ENCODE data around the gene OR7A5. TPM values are rescaled to one million over a fixed set of nuclear protein-coding genes. Genes with fewer than 3 reads are reported as not detected.

OR7A5 gene
- polyA plus RNA-seq, 1 donor from 2014 or later: not detected

DNA sequence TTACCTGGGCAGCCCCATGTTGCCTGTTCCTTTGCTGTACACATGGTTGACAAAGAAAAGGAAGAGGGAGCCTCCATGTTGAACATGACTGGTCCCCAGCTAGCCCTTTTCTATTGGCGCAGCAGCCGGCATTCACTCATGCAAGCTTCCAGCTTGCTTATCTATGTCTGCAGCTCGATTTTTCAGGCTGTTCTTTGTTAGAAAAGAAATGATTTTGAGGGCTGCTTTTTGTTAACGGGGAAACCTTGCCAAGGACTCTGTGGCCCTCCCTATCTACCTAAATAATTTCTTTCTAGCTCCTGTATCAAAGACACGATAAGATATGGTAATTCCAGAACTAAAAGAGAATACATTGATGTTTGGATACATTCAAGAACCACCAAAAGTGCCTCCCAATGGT is 36.2 kb downstream of the OR7A5 start:
- H3K9ac ChIP-seq (ENCODE audit: low read length): no peak overlapping the region
- H4K20me1 ChIP-seq (ENCODE audit: insufficient read depth): no peaks in the 10 kb centered on the region
- H3K79me2 ChIP-seq (replicated peaks; ENCODE audit: insufficient read depth, low read length): no peaks in the 10 kb centered on the region
- no peaks in the 10 kb centered on the region for H3K9me2 ChIP-seq (ENCODE audit: insufficient read depth, low read length)
- H3K27ac ChIP-seq (ENCODE audit: low read length): no peak overlapping the region
- H3K4me3 ChIP-seq (ENCODE audit: low read length): no peak overlapping the region
- no peaks in the 10 kb centered on the region for H3F3A ChIP-seq (ENCODE audit: insufficient read depth, low read length, poor library complexity, severe bottlenecking)
- no peaks in the 10 kb centered on the region for H3K36me3 ChIP-seq (ENCODE audit: insufficient read depth, low read length)
- H3K4me2 ChIP-seq (ENCODE audit: low read length): no peak overlapping the region
- no peak for TF ChIP-seq POLR2AphosphoS5 (IDR thresholded peaks at IDR 0.05)
- TF ChIP-seq, protein P1, sequence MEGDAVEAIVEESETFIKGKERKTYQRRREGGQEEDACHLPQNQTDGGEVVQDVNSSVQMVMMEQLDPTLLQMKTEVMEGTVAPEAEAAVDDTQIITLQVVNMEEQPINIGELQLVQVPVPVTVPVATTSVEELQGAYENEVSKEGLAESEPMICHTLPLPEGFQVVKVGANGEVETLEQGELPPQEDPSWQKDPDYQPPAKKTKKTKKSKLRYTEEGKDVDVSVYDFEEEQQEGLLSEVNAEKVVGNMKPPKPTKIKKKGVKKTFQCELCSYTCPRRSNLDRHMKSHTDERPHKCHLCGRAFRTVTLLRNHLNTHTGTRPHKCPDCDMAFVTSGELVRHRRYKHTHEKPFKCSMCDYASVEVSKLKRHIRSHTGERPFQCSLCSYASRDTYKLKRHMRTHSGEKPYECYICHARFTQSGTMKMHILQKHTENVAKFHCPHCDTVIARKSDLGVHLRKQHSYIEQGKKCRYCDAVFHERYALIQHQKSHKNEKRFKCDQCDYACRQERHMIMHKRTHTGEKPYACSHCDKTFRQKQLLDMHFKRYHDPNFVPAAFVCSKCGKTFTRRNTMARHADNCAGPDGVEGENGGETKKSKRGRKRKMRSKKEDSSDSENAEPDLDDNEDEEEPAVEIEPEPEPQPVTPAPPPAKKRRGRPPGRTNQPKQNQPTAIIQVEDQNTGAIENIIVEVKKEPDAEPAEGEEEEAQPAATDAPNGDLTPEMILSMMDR (IDR thresholded peaks at IDR 0.05; ENCODE audit: poor library complexity, severe bottlenecking): no peak
- no peak for TF ChIP-seq TAF1 (IDR thresholded peaks at IDR 0.05; ENCODE audit: low read depth)
- TF ChIP-seq, protein P2, sequence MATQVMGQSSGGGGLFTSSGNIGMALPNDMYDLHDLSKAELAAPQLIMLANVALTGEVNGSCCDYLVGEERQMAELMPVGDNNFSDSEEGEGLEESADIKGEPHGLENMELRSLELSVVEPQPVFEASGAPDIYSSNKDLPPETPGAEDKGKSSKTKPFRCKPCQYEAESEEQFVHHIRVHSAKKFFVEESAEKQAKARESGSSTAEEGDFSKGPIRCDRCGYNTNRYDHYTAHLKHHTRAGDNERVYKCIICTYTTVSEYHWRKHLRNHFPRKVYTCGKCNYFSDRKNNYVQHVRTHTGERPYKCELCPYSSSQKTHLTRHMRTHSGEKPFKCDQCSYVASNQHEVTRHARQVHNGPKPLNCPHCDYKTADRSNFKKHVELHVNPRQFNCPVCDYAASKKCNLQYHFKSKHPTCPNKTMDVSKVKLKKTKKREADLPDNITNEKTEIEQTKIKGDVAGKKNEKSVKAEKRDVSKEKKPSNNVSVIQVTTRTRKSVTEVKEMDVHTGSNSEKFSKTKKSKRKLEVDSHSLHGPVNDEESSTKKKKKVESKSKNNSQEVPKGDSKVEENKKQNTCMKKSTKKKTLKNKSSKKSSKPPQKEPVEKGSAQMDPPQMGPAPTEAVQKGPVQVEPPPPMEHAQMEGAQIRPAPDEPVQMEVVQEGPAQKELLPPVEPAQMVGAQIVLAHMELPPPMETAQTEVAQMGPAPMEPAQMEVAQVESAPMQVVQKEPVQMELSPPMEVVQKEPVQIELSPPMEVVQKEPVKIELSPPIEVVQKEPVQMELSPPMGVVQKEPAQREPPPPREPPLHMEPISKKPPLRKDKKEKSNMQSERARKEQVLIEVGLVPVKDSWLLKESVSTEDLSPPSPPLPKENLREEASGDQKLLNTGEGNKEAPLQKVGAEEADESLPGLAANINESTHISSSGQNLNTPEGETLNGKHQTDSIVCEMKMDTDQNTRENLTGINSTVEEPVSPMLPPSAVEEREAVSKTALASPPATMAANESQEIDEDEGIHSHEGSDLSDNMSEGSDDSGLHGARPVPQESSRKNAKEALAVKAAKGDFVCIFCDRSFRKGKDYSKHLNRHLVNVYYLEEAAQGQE (IDR thresholded peaks at IDR 0.05; ENCODE audit: borderline replicate concordance): no peak
- no peak for TF ChIP-seq MXI1 (conservative IDR thresholded peaks at IDR 0.05; ENCODE audit: poor library complexity, severe bottlenecking)
- TF ChIP-seq EP300 (conservative IDR thresholded peaks at IDR 0.05; ENCODE audit: poor library complexity, severe bottlenecking): no peak
- TF ChIP-seq RAD21 (conservative IDR thresholded peaks at IDR 0.05): no peak
- TF ChIP-seq EZH2 (IDR thresholded peaks at IDR 0.05; ENCODE audit: borderline replicate concordance, insufficient read depth, low read length, poor library complexity, severe bottlenecking): no peak
- no peak for TF ChIP-seq SMC3 (conservative IDR thresholded peaks at IDR 0.05; ENCODE audit: poor library complexity)
- no peak overlapping the region for H2AFZ ChIP-seq (ENCODE audit: low read depth, low read length)
- H3K9me3 ChIP-seq (ENCODE audit: low read length): no peaks in the 10 kb centered on the region
- H3K27me3 ChIP-seq (ENCODE audit: insufficient read depth, low read depth, low read length): no peaks in the 10 kb centered on the region

- H3K4me3 ChIP-seq (ENCODE audit: low read length): no peak overlapping the region
- H3K9me2 ChIP-seq (ENCODE audit: insufficient read depth, low read length): no peaks in the 10 kb centered on the region
- no peaks in the 10 kb centered on the region for H3F3A ChIP-seq (ENCODE audit: insufficient read depth, low read length, poor library complexity, severe bottlenecking)
- no peak overlapping the region for H2AFZ ChIP-seq (ENCODE audit: low read depth, low read length)
- H3K36me3 ChIP-seq (ENCODE audit: insufficient read depth, low read length): no peaks in the 10 kb centered on the region
- H3K9me3 ChIP-seq (ENCODE audit: low read length): no peaks in the 10 kb centered on the region
- no peaks in the 10 kb centered on the region for H4K20me1 ChIP-seq (ENCODE audit: insufficient read depth)
- H3K27ac ChIP-seq (ENCODE audit: low read length): no peak overlapping the region
- no peak overlapping the region for H3K9ac ChIP-seq (ENCODE audit: low read length)
- no peak overlapping the region for H3K4me2 ChIP-seq (ENCODE audit: low read length)
- no peaks in the 10 kb centered on the region for H3K79me2 ChIP-seq (replicated peaks; ENCODE audit: insufficient read depth, low read length)
- TF ChIP-seq, protein P1 (IDR thresholded peaks at IDR 0.05; ENCODE audit: poor library complexity, severe bottlenecking): no peak
- TF ChIP-seq RAD21 (conservative IDR thresholded peaks at IDR 0.05): no peak
- H3K27me3 ChIP-seq (ENCODE audit: insufficient read depth, low read depth, low read length): no peaks in the 10 kb centered on the region
These were observed 39.0 kb downstream of the OR7A5 start for GRCh38 chr19:14796021-14796420.
